Peyer's patch (tissue), 4 donors: ENCODE measurements around the gene ERMP1. TPM values are rescaled to one million over a fixed set of nuclear protein-coding genes. Genes with fewer than 3 reads are reported as not detected.

Source experiments
- DNase-seq, 3 donors: peaks; one replicate each; pipeline ENCODE4 v3.0.0-alpha.2; 2017 to 2019
- H3K27ac ChIP-seq, 4 donors: fragments of 200-600 bp; sonication (generic); one replicate each; pipeline ENCODE4 v1.5.1; 2016 to 2019
- H3K27me3 ChIP-seq, 2 donors: fragments of 200-600 bp; sonication (generic); one replicate each; pipeline ENCODE4 v1.5.1; 2019
- H3K36me3 ChIP-seq, 3 donors: fragments of 200-600 bp; sonication (generic); one replicate each; pipeline ENCODE4 v1.5.1; 2016 to 2019
- H3K4me1 ChIP-seq, 4 donors: fragments of 200-600 bp; sonication (generic); one replicate each; pipeline ENCODE4 v1.5.1; 2016 to 2019
- H3K4me3 ChIP-seq, 4 donors: fragments of 200-600 bp; sonication (generic); 1 replicate in 3 of 4; 2 replicates in 1 of 4; pipeline ENCODE4 v1.5.1; 2016 to 2019; ENCODE audit warnings: mild to moderate bottlenecking in 1 of 4
- H3K9me3 ChIP-seq, 4 donors: fragments of 200-600 bp; sonication (generic); one replicate each; pipeline ENCODE4 v1.5.1; 2016 to 2019; ENCODE audit warnings: mild to moderate bottlenecking in 1 of 4
- POLR2A ChIP-seq, 2 donors: fragments of 450-650 bp; IDR thresholded peaks; one replicate each; pipeline ENCODE4 v1.5.1; 2017; ENCODE audit warnings: antibody characterized with exemption in 2 of 2, mild to moderate bottlenecking in 2 of 2, moderate library complexity in 2 of 2
- total RNA-seq, 4 donors: library from RNA; depleted of rRNA; stranded (reverse); fragments of >200 nt; gene quantifications; one replicate each; pipeline ENCODE4 v1.1.0, GENCODE V29; 2016
- TF ChIP-seq, protein P1 (sequence below), 6 experiments: fragments of 450-650 bp in 4 of 6; fragments of 200-600 bp in 2 of 6; sonication (generic) in 1 of 6; IDR thresholded peaks; one replicate each; pipeline ENCODE4 v1.5.1; 2017 to 2019; ENCODE audit warnings: antibody characterized with exemption in 6 of 6, mild to moderate bottlenecking in 3 of 6, moderate library complexity in 1 of 6

ERMP1 gene
- total RNA-seq, 4 donors from 2014 or later = 20.8 to 23.2 (median 22.0) TPM

DNA sequence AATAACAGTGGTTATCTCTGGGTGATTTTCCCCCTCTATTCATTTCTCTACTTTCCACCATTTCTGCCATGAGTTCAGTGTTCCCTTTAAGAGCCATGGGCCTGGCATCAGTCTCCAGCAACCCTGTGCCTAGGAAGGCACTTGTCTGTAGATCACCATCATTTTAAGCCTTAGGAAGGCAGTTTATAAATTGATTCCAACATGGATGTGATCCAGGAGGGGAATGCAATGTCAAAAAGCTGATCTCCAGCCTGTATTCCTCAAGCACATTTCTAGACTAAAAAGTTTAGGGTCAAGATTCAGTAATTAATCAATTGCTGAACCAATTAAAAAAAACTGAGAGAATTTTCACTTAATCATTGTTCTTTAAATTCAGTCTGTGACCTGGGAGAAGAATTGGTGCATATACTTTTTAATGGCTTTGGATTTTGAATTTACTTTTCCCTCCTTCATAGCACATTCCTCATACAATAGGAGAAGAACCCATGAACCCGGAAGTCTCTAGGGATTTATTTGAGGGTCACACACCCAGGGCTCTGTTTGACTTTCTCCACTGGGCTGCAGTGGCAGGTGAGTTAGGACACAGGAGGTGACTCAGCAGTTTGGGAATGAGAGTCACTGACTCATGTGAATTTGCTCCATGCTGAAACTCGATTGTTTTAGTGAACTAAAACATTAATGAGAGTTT, 6.1 kb upstream of the ERMP1 start:
- Histone ChIP-seq H3K4me1 (peaks cover 0 to 25% (median 2%) of the 10 kb centered on the region in 4 donors), H3K4me3 (no peak overlapping the region), H3K27me3 (no peaks in the 10 kb centered on the region), H3K27ac (no peak overlapping the region), H3K9me3 (no peaks in the 10 kb centered on the region), H3K36me3 (no peaks in the 10 kb centered on the region)
- TF ChIP-seq POLR2A (IDR thresholded peaks at IDR 0.05) = no peak
- TF ChIP-seq, protein P1, sequence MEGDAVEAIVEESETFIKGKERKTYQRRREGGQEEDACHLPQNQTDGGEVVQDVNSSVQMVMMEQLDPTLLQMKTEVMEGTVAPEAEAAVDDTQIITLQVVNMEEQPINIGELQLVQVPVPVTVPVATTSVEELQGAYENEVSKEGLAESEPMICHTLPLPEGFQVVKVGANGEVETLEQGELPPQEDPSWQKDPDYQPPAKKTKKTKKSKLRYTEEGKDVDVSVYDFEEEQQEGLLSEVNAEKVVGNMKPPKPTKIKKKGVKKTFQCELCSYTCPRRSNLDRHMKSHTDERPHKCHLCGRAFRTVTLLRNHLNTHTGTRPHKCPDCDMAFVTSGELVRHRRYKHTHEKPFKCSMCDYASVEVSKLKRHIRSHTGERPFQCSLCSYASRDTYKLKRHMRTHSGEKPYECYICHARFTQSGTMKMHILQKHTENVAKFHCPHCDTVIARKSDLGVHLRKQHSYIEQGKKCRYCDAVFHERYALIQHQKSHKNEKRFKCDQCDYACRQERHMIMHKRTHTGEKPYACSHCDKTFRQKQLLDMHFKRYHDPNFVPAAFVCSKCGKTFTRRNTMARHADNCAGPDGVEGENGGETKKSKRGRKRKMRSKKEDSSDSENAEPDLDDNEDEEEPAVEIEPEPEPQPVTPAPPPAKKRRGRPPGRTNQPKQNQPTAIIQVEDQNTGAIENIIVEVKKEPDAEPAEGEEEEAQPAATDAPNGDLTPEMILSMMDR (IDR thresholded peaks at IDR 0.05) = peak in 1 of 6 experiments; percentile 7
- DNase-seq = peak in 2 of 3 donors; percentile 52 to 73

DNA sequence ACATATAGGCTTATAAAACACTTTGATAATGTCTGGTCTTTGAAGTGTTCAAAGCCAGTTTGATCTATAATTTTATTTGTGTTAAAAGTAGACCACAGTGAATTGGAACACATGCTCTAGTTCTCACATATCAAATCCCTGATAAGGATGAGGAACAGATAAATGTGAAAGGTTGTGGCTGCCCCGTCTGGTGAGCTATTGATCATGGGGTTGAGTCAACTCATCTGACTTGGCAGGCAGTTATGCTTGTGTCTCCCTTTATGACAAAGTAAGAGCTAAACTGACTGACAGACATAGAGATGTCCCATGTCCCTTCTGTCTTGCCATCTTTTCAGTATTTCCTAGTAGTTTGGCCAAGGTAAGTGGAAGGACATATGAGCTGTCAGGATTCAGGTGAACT, 2.9 kb upstream of the ERMP1 start:
- Histone ChIP-seq H3K4me1 (peaks cover 0 to 31% (median 8%) of the 10 kb centered on the region in 4 donors), H3K9me3 (no peaks in the 10 kb centered on the region), H3K36me3 (no peaks in the 10 kb centered on the region), H3K27me3 (no peaks in the 10 kb centered on the region), H3K27ac (no peak overlapping the region), H3K4me3 (no peak overlapping the region)
- TF ChIP-seq, protein P1 (IDR thresholded peaks at IDR 0.05) = no peak
- no peak for TF ChIP-seq POLR2A (IDR thresholded peaks at IDR 0.05)
- DNase-seq = no peak

DNA sequence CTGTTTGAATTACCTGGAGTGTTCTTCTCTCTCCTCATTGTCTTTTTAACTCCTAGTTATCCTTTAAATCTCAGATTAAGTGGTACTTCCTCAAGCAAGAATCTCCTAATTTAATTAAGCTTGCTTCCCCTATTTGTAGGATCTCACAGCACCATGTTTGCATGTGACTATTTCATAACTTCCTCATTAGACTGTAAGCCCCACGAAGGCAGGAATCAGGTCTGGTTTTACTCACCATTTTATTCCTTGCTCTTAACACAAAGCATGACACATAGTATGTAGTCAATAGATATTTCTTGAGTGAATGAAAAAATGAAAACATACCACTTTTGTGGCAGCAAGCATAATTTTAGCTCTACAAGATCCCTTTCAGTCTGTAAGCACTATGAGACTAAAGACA, 1.3 kb upstream of the ERMP1 start:
- DNase-seq = no peak
- H3K27ac ChIP-seq = no peak overlapping the region
- no peaks in the 10 kb centered on the region for H3K27me3 ChIP-seq
- no peaks in the 10 kb centered on the region for H3K9me3 ChIP-seq
- no peak for TF ChIP-seq POLR2A (IDR thresholded peaks at IDR 0.05)
- TF ChIP-seq, protein P1 (IDR thresholded peaks at IDR 0.05) = no peak
- H3K4me1 ChIP-seq = peaks cover 0 to 27% (median 8%) of the 10 kb centered on the region in 4 donors
- H3K4me3 ChIP-seq = no peak overlapping the region
- H3K36me3 ChIP-seq = no peaks in the 10 kb centered on the region

DNA sequence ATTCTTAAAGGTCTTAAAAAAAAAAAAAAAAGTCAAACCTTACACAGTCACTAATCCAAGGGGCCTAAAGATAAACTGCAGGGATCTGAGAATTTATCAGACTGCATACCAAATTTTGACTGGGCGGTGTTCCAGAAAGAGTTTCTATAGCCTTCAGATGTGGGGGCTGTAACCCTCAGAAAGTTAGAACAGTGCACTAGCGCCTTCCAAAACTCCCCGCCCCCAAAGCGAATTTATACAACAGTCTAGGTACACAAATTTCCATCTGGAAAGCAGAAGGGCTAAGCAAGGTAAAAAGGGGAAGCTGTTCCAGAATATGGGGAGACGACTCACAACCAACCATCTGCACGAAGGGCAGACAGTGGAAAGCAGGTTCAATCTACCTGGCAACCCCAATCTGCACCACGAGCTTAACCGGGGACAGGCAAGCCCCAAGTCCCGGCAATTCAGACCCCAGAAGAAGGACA, 813 bp downstream of the ERMP1 start:
- DNase-seq = peak in 1 of 3 donors; percentile 35

DNA sequence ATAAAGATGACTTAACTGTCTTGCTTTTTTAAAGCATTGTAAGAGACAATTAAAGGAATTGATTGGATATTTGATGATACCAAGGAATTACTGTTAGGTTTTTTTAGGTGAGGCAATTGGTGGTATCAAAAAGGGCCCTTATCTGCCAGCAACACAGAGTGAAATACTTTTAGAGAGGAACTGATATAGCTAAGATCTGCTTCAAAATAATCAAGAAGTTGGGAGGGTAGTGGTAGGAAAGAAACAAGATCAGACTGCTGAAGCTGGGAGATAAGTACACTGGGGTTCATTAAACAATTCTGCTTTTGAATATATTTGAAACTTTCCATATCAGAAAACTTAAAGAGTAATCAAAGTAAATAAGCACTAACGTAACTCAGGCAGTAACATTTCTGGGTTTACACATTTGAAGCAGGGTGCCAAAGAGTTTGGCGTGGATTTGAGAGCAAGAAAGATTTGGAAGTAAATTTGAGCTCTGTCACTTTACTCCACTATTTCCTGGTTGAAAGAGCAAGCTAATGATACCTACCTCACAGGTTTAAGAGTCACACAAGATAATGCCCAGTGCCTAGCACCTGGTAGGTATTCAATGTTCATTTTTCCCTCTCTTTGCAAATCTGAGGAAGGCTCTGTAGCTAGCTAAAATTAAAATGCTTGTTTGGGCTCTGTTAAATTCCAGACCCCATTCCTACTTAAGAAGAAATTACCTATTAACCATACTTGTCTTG, 6.9 kb downstream of the ERMP1 start:
- no peak for DNase-seq
- TF ChIP-seq, protein P1 (IDR thresholded peaks at IDR 0.05) = no peak
- no peak for TF ChIP-seq POLR2A (IDR thresholded peaks at IDR 0.05)
- peaks cover 0 to 46% (median 0%) of the 10 kb centered on the region in 3 donors for H3K36me3 ChIP-seq

More for the DNA sequence above, 813 bp downstream of the ERMP1 start:
- H3K9me3 ChIP-seq = no peaks in the 10 kb centered on the region
- peak overlapping the region; percentile 80 to 98 (median 95) for H3K4me3 ChIP-seq
- TF ChIP-seq, protein P1 (IDR thresholded peaks at IDR 0.05) = no peak
- TF ChIP-seq POLR2A (IDR thresholded peaks at IDR 0.05) = no peak
- peaks cover 0 to 31% (median 8%) of the 10 kb centered on the region in 4 donors for H3K4me1 ChIP-seq
- no peaks in the 10 kb centered on the region for H3K36me3 ChIP-seq
- H3K27me3 ChIP-seq = no peaks in the 10 kb centered on the region
- peak overlapping the region; percentile 81 to 91 (median 88) for H3K27ac ChIP-seq

More for the DNA sequence above, 6.9 kb downstream of the ERMP1 start:
- H3K4me1 ChIP-seq = peaks cover 0 to 13% (median under 1%) of the 10 kb centered on the region in 4 donors
- no peak overlapping the region for H3K4me3 ChIP-seq
- no peaks in the 10 kb centered on the region for H3K27me3 ChIP-seq
- no peak overlapping the region for H3K27ac ChIP-seq
- no peaks in the 10 kb centered on the region for H3K9me3 ChIP-seq
